Fibroblast of lung (primary cell): ENCODE data around the gene EEIG2. TPM values are rescaled to one million over a fixed set of nuclear protein-coding genes. Genes with fewer than 3 reads are reported as not detected.

Experiments
- DNase-seq, 2 donors: peaks; one replicate each; pipeline versions ENCODE4 v3.0.0 to v3.0.0-alpha.2; 2010; ENCODE audit warnings: low read depth in 2 of 2
- H2AFZ ChIP-seq: 2 replicates; pipeline ENCODE4 v1.5.1; 2012; ENCODE audit warnings: low read length, control low read depth, inconsistent platforms
- H3K27ac ChIP-seq: 2 replicates; pipeline ENCODE4 v1.5.1; 2011; ENCODE audit warnings: low read length, control low read depth; ENCODE audit not compliant: insufficient read depth
- H3K27me3 ChIP-seq: 2 replicates; pipeline ENCODE4 v1.5.1; 2011; ENCODE audit warnings: mild to moderate bottlenecking, low read length; ENCODE audit not compliant: control insufficient read depth, insufficient read depth
- H3K36me3 ChIP-seq: 2 replicates; pipeline ENCODE4 v1.5.1; 2011; ENCODE audit warnings: low read length; ENCODE audit not compliant: control insufficient read depth, insufficient read depth
- H3K4me1 ChIP-seq: 2 replicates; pipeline ENCODE4 v1.5.1; 2011; ENCODE audit warnings: low read length; ENCODE audit not compliant: control insufficient read depth, insufficient read depth; ENCODE audit errors: extremely low read depth
- H3K4me2 ChIP-seq: 2 replicates; pipeline ENCODE4 v1.5.1; 2011; ENCODE audit warnings: low read length, control low read depth; ENCODE audit not compliant: insufficient read depth; ENCODE audit errors: extremely low read depth
- H3K4me3 ChIP-seq, 4 experiments: fragments of 200-600 bp in 1 of 4; sonication (generic) in 1 of 4; replicated peaks in 1 of 4; 2 replicates each; pipeline ENCODE4 v1.5.1; 2011 to 2016; ENCODE audit warnings: low read length in 4 of 4, low read depth in 3 of 4, mild to moderate bottlenecking in 3 of 4, control low read depth in 2 of 4, inconsistent platforms in 1 of 4, mixed read lengths in 1 of 4; ENCODE audit not compliant: insufficient read depth in 1 of 4; ENCODE audit errors: control extremely low read depth in 1 of 4
- H3K79me2 ChIP-seq: 2 replicates; pipeline ENCODE4 v1.5.1; 2012; ENCODE audit warnings: mild to moderate bottlenecking, low read length, inconsistent platforms; ENCODE audit not compliant: control insufficient read depth, insufficient read depth
- H3K9ac ChIP-seq: 2 replicates; pipeline ENCODE4 v1.5.1; 2011; ENCODE audit warnings: mild to moderate bottlenecking, low read length, control low read depth; ENCODE audit not compliant: insufficient read depth
- H3K9me3 ChIP-seq: 2 replicates; pipeline ENCODE4 v1.5.1; 2012; ENCODE audit warnings: low read depth, low read length; ENCODE audit not compliant: control insufficient read depth, insufficient read depth
- H4K20me1 ChIP-seq: 2 replicates; pipeline ENCODE4 v1.5.1; 2011; ENCODE audit warnings: low read length; ENCODE audit not compliant: control insufficient read depth, insufficient read depth; ENCODE audit errors: extremely low read depth
- EZH2 ChIP-seq: IDR thresholded peaks from 2 replicates; pipeline ENCODE4 v1.5.1; 2012; ENCODE audit warnings: low read length, control low read depth, mild to moderate bottlenecking; ENCODE audit errors: missing control alignments
- polyA plus RNA-seq, 2 donors: library from polyadenylated mRNA; depleted of rRNA in 1 of 2; stranded (reverse) in 1 of 2; unstranded in 1 of 2; fragments of >200 nt; gene quantifications; 2 replicates each; pipeline ENCODE4 v1.2.1, GENCODE V29; 2011 to 2012; ENCODE audit warnings: missing spikeins in 1 of 2
- total RNA-seq: library from RNA; depleted of rRNA; stranded (reverse); fragments of >200 nt; gene quantifications from 2 replicates; pipeline ENCODE4 v1.2.1, GENCODE V29; 2014
- TF ChIP-seq, protein P1 (sequence below), 2 donors: IDR thresholded peaks in 1 of 2; conservative IDR thresholded peaks in 1 of 2; 1 replicate in 1 of 2; 2 replicates in 1 of 2; pipeline ENCODE4 v1.5.1; 2011 to 2012; ENCODE audit warnings: low read length in 2 of 2, control low read depth in 1 of 2, inconsistent platforms in 1 of 2, low read depth in 1 of 2, mild to moderate bottlenecking in 1 of 2

Gene EEIG2
- total and polyA plus RNA-seq, 2 donors (not counting 1 experiment from before 2014, with no cell fraction given): 13.7 to 18.5 TPM

GRCh38 chr1:108570998-108571401 lies 11.1 kb downstream of the EEIG2 start:
- H3K9ac ChIP-seq: no peak overlapping the region
- no peaks in the 10 kb centered on the region for H4K20me1 ChIP-seq
- no peak overlapping the region for H3K4me3 ChIP-seq
- H3K27me3 ChIP-seq: no peaks in the 10 kb centered on the region
- H3K9me3 ChIP-seq: no peaks in the 10 kb centered on the region
- no peaks in the 10 kb centered on the region for H3K36me3 ChIP-seq
- no peak for DNase-seq
- peaks cover 7% of the 10 kb centered on the region for H3K79me2 ChIP-seq
- no peaks in the 10 kb centered on the region for H3K4me1 ChIP-seq
- H3K4me2 ChIP-seq: no peak overlapping the region
- no peak overlapping the region for H3K27ac ChIP-seq
- no peak for TF ChIP-seq EZH2
- TF ChIP-seq, protein P1, sequence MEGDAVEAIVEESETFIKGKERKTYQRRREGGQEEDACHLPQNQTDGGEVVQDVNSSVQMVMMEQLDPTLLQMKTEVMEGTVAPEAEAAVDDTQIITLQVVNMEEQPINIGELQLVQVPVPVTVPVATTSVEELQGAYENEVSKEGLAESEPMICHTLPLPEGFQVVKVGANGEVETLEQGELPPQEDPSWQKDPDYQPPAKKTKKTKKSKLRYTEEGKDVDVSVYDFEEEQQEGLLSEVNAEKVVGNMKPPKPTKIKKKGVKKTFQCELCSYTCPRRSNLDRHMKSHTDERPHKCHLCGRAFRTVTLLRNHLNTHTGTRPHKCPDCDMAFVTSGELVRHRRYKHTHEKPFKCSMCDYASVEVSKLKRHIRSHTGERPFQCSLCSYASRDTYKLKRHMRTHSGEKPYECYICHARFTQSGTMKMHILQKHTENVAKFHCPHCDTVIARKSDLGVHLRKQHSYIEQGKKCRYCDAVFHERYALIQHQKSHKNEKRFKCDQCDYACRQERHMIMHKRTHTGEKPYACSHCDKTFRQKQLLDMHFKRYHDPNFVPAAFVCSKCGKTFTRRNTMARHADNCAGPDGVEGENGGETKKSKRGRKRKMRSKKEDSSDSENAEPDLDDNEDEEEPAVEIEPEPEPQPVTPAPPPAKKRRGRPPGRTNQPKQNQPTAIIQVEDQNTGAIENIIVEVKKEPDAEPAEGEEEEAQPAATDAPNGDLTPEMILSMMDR (conservative IDR thresholded peaks at IDR 0.05 in 1 of 2, IDR thresholded peaks at IDR 0.05 in 1 of 2; ENCODE audit: low read depth in 1 of 2, low read length in 2 of 2): no peak
- no peak overlapping the region for H2AFZ ChIP-seq

DNA sequence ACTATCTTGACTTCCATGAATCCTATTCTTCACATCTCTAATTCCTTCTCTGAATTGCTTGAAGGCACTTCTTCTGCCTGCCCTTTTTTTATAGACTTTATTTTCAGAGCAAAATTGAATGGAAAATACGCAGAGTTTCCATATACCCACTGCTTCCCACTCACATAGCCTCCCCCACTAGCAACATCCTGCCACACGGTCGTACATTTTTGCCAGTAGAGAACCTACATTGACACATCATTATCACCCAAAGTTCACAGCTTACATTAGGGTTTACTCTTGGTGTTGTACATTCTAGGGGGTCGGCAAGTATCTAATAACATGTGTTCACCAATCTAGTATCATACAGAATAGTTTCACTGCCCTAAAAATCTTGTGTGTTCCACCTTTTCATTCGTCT lies 12.3 kb downstream of the EEIG2 start:
- Histone ChIP-seq H2AFZ (no peak overlapping the region), H3K27me3 (no peaks in the 10 kb centered on the region), H3K4me1 (no peaks in the 10 kb centered on the region), H3K27ac (no peak overlapping the region), H4K20me1 (no peaks in the 10 kb centered on the region), H3K4me2 (no peak overlapping the region), H3K9ac (no peak overlapping the region), H3K79me2 (peaks cover 7% of the 10 kb centered on the region), H3K36me3 (no peaks in the 10 kb centered on the region), H3K4me3 (no peak overlapping the region), H3K9me3 (no peaks in the 10 kb centered on the region)
- DNase-seq: no peak
- no peak for TF ChIP-seq EZH2
- TF ChIP-seq, protein P1 (conservative IDR thresholded peaks at IDR 0.05 in 1 of 2, IDR thresholded peaks at IDR 0.05 in 1 of 2; ENCODE audit: low read depth in 1 of 2, low read length in 2 of 2): no peak

DNA sequence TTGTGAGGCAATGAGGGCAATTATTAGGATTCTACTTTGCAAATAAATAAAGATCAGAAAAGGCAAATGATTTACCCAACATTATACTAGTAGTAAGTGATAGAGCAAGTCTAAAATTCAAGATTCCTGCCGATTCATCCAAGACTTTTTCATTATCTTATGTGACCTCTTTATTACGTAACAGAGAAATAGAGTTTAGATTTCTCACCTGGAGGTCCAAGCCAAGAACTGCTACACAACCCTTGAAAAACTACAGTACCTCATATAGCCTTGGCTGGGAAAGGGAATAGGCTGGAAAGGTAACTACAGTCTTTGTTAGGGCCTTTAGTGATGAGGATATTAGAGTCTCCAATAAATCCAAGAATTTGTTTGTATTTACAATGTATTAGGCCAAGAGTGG lies 13.3 kb downstream of the EEIG2 start:
- H3K4me2 ChIP-seq: no peak overlapping the region
- no peaks in the 10 kb centered on the region for H3K27me3 ChIP-seq
- DNase-seq: no peak
- H4K20me1 ChIP-seq: no peaks in the 10 kb centered on the region
- no peak overlapping the region for H2AFZ ChIP-seq
- H3K36me3 ChIP-seq: no peaks in the 10 kb centered on the region
- TF ChIP-seq, protein P1 (conservative IDR thresholded peaks at IDR 0.05 in 1 of 2, IDR thresholded peaks at IDR 0.05 in 1 of 2; ENCODE audit: low read depth in 1 of 2, low read length in 2 of 2): no peak
- no peak for TF ChIP-seq EZH2
- no peak overlapping the region for H3K4me3 ChIP-seq
- H3K27ac ChIP-seq: no peak overlapping the region
- H3K9me3 ChIP-seq: no peaks in the 10 kb centered on the region
- H3K4me1 ChIP-seq: no peaks in the 10 kb centered on the region
- H3K9ac ChIP-seq: no peak overlapping the region
- H3K79me2 ChIP-seq: peaks cover 7% of the 10 kb centered on the region
